Endothelial cell of umbilical vein (primary cell): Measurements from ENCODE around the gene FAM228B.
A peak's percentile ranks its signal among the peaks of the same experiment; 100 is the strongest.

Source experiments
- CTCF ChIP-seq, 2 donors: IDR thresholded peaks; 1 replicate in 1 of 2; 2 replicates in 1 of 2; pipeline ENCODE4 v1.5.1; 2011; ENCODE audit warnings: low read length in 2 of 2, mild to moderate bottlenecking in 2 of 2, moderate library complexity in 2 of 2, control low read depth in 1 of 2, inconsistent platforms in 1 of 2, low read depth in 1 of 2; ENCODE audit not compliant: insufficient read depth in 1 of 2; ENCODE audit errors: extremely low read depth in 1 of 2
- EZH2 ChIP-seq: IDR thresholded peaks from 2 replicates; pipeline ENCODE4 v1.6.1; 2012; ENCODE audit warnings: borderline replicate concordance, low read depth, mild to moderate bottlenecking, moderate library complexity, low read length, inconsistent platforms; ENCODE audit not compliant: severe bottlenecking
- FOS ChIP-seq: IDR thresholded peaks from 2 replicates; pipeline ENCODE4 v1.6.1; 2011; ENCODE audit warnings: mild to moderate bottlenecking, low read length, moderate library complexity, borderline replicate concordance; ENCODE audit not compliant: insufficient read depth
- GATA2 ChIP-seq: IDR thresholded peaks from 2 replicates; pipeline ENCODE4 v1.7.0; 2011; ENCODE audit warnings: low read depth, mild to moderate bottlenecking, moderate library complexity, mixed read lengths, low read length; ENCODE audit not compliant: insufficient read length, insufficient read depth
- JUN ChIP-seq: IDR thresholded peaks from 2 replicates; pipeline ENCODE4 v1.6.1; 2011; ENCODE audit warnings: borderline replicate concordance, low read depth; ENCODE audit not compliant: insufficient read length, insufficient read depth
- MAX ChIP-seq: IDR thresholded peaks from 2 replicates; pipeline ENCODE4 v1.6.1; 2011; ENCODE audit not compliant: insufficient read depth, insufficient read length
- MYC ChIP-seq: IDR thresholded peaks from one replicate; pipeline ENCODE4 v1.6.1; 2011; ENCODE audit warnings: mild to moderate bottlenecking, low read depth, low read length
- POLR2A ChIP-seq: IDR thresholded peaks from 2 replicates; pipeline ENCODE4 v1.6.1; 2012; ENCODE audit warnings: low read depth, mild to moderate bottlenecking, control low read depth, low read length
- POLR2AphosphoS5 ChIP-seq: IDR thresholded peaks from 2 replicates; pipeline ENCODE4 v1.6.1; 2012; ENCODE audit warnings: low read depth, mild to moderate bottlenecking, control low read depth, low read length, moderate library complexity; ENCODE audit not compliant: insufficient read depth

- TF ChIP-seq EZH2 (no peak), CTCF (IDR thresholded peaks at IDR 0.05; ENCODE audit: extremely low read depth in 1 of 2, insufficient read depth in 1 of 2, low read depth in 1 of 2, low read length in 2 of 2) (peak; percentile 92 to 99), POLR2AphosphoS5 (no peak), POLR2A (peak; percentile 96), FOS (no peak), MAX (peak; percentile 29), MYC (no peak), JUN (no peak), GATA2 (no peak)
Observed at GRCh38 chr2:24084386-24085199, 38.7 kb upstream of the FAM228B start, which contains the start of gene TP53I3.
